DND-41 (cell line): ENCODE results near the gene NOS2.

Source experiments
- CTCF ChIP-seq: IDR thresholded peaks from 2 replicates; pipeline ENCODE4 v1.5.1; 2012; ENCODE audit warnings: borderline replicate concordance, low read length, moderate library complexity, mild to moderate bottlenecking; ENCODE audit not compliant: poor library complexity, severe bottlenecking; ENCODE audit errors: extremely low read depth
- EZH2 ChIP-seq: IDR thresholded peaks from 3 replicates; pipeline ENCODE4 v1.6.1; 2012; ENCODE audit warnings: borderline replicate concordance, low read depth, mild to moderate bottlenecking, moderate library complexity, low read length, inconsistent platforms; ENCODE audit not compliant: severe bottlenecking

GRCh38 chr17:27776882-27777624, 23.3 kb downstream of the NOS2 start:
- TF ChIP-seq CTCF (no peak), EZH2 (no peak)
